GM11168 (cell line): Measurements from ENCODE around the gene PLA2R1.

Source experiments
- in situ Hi-C: fragments of 300-500 bp; cut with MboI; formaldehyde crosslinking; loops from one replicate; pipeline ENCODE4 v1.12.0; 2022; ENCODE audit warnings: low sequenced_read_pairs; ENCODE audit not compliant: unreplicated experiment

The PLA2R1 gene

GRCh38 chr2:160035125-160035524 lies 27.3 kb downstream of the PLA2R1 start:
- in situ Hi-C loops: no loop called here

- in situ Hi-C loops: no loop called here
Measured at GRCh38 chr2:160034396-160034795, 28.0 kb downstream of the PLA2R1 start.

- in situ Hi-C loops: no loop called here
Measured at GRCh38 chr2:160033732-160034392, 28.6 kb downstream of the PLA2R1 start.

- in situ Hi-C loops: no loop called here
Measured at GRCh38 chr2:160029270-160029628, 33.2 kb downstream of the PLA2R1 start.

DNA sequence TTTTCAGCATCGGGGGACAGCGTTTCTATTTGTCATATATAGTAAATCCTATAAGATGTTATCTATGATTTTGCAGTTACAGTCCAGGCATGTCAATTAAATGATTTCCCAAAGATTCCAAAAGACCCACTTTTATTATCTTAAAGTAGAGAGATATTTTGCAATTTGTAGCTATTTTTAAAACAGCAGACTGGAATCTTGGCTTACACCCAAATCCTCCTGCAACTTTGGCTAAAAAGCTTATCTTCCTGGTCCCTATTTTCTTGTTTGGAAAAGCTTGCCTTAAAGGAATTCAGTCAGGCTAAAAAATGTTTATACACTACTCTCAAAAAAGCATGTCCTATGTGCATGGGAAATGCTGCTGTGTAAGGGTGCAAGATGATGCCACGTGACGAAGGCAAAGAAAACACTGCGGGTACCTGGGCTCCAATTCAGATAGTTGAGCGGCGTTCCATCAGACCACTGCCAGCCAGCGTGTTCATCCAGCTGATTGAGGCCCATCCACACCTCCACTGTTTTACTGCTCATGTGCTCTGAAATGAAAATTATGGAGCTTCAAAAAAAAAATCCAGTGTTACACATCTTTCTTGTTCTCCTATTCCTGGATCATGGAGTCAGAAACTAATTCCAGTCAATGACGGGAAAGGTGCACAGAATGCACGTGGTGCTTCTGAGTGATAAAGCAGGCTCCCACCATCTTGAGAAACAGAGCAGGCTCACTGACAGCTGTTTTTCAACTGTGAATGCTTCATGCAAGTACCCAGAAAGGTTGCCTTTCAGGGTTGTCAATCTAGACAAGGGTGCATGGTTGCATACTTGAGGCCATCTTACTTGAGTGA lies 33.8 kb downstream of the PLA2R1 start:
- in situ Hi-C loops: no loop called here

DNA sequence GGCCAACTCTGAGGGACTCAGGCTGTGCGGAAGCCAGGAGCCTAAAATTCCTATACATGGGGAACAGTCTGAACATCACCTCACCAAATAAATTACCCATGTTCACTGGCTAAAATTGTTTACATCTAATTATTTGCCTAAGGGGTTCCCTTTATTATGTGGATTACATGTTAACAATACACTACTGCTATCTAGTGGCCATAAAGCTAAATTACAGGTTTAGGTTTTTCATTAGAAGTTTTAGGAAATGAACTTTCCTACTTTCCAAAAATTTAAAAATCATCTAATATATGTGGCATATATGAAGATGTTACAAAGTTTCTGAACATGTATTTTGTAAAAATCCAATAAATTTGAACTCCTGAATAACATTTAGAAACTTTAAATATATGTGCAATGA lies 40.3 kb downstream of the PLA2R1 start:
- in situ Hi-C loops: no loop called here

GRCh38 chr2:160019374-160020090 lies 42.9 kb downstream of the PLA2R1 start:
- in situ Hi-C loops: no loop called here

GRCh38 chr2:160015746-160016145 lies 46.7 kb downstream of the PLA2R1 start:
- in situ Hi-C loops: no loop called here

DNA sequence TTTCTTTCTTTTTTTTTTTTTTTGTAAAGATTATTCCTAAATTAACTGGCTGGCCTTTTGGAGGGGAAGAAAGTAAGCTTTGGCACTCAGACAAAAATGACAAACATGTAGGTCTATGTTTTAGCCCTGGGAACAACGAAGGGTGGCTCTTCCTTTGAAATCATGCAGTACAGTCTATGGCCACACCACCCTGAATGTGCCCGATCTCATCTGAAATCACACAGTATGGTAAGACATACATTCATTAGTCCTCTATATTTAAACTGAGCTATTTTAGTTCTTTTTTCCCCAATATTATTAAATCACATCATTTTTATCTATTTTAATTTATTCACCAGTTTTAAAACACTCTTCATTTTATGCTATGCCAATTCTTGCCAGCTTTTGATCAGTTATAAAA lies 48.2 kb downstream of the PLA2R1 start:
- in situ Hi-C loops: no loop called here

- in situ Hi-C loops: no loop called here
Measured at GRCh38 chr2:160010361-160011145, 51.9 kb downstream of the PLA2R1 start.

- in situ Hi-C loops: no loop called here
Measured at GRCh38 chr2:160007111-160007510, 55.3 kb downstream of the PLA2R1 start.

GRCh38 chr2:160006475-160006874 lies 55.9 kb downstream of the PLA2R1 start:
- in situ Hi-C loops: no loop called here

DNA sequence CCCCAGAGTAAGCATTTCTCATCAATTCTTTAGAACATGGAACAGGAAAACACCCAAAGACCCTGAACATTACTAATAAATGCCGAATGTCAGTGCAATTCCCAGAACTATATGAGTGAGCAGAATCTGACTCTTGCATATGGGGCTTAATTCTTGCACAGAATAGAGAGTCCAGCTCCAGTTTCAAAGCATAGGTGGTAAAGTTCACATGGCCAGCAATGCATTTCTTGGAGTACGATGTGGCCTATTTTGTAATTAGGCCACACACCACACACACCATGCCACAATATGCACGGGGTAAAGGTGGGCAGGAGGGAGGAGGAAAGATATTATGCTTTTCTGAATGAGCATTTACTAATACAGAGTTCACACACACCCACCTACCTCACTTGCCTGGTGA lies 56.5 kb downstream of the PLA2R1 start:
- in situ Hi-C loops: no loop called here

- in situ Hi-C loops: no loop called here
Measured at GRCh38 chr2:160005476-160005875, 56.9 kb downstream of the PLA2R1 start.

GRCh38 chr2:159998961-159999360 lies 63.5 kb downstream of the PLA2R1 start:
- in situ Hi-C loops: no loop called here

- in situ Hi-C loops: no loop called here
Measured at GRCh38 chr2:159998243-159998642, 64.2 kb downstream of the PLA2R1 start.

DNA sequence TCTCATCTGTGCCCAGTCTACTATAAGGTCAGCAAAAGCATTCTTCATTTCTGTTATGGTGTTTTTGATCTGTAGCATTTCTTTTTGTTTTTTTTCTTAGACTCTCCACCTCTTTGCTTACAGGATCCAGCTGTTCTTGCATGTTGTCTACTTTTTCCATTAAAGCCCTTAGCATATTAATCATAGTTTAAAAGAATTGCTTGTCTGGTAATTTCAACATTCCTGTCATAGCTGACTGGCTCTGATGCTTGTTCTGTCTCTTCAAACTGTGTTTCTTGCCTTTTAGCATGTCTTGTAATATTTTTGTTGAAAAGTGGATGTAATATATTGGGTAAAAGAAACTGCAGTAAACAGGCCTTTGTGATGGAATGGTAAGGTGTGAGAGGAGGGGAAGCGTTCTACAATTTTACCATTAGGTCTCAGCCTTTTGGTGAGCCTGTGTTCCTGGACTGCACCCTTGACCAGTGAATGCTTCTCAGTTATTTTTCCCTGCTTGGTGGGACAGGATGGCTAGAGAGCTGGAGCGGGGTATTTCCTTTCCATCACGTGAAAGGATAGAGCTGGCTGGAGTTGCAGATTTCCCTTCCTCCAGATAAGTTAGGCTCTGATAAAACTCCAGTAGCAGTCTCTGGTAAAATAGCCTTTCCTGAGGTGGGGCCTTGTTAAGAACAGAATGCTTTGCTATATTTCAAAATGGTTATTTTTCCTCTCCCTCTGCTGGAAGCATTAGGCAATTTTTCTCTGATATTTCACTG lies 65.4 kb downstream of the PLA2R1 start:
- in situ Hi-C loops: no loop called here

- in situ Hi-C loops: no loop called here
Measured at GRCh38 chr2:159995038-159995437, 67.4 kb downstream of the PLA2R1 start.

- in situ Hi-C loops: no loop called here
Measured at GRCh38 chr2:159989249-159989648, 73.2 kb downstream of the PLA2R1 start.
